HG03280 (cell line): Measurements from ENCODE around the gene LY6G6F.
A peak's percentile ranks its signal among the peaks of the same experiment; 100 is the strongest.

Experiments used
- ATAC-seq: cut with Tn5 transposase; IDR thresholded peaks from one replicate; pipeline ENCODE4 v1.9.1; 2021; ENCODE audit warnings: mild to moderate bottlenecking, moderate library complexity; ENCODE audit not compliant: unreplicated experiment

LY6G6F gene

DNA sequence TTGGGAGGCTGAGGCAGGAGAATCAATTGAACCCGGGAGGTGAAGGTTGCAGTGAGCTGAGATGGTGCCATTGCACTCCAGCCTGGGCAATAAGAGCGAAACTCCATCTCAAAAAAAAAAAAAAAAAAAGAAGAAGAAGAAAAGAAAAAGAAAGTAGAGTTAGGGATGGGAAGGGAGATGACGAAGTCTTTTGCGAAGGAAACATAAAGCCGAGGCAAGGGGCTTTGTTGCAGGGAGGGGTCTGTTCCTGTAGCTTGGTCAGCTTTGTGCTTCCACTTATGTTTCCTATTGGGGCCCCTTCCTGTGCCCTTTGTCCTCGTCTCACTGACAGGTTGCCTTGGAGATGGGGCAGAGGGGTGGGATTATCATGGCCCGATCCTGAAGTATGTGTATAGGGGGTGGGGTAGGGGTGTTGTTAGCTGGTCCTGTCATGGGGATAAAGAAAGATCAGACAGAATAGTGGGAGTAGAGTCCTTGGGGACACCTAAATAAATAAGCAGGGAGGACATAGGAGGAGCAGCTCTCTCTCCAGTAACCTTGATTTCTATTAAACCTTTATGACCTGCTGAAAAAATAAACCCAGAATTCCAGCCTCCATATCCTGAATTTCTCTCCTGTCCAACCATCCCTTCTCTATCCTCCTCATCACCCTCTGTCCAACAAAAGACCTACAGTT lies 30.8 kb downstream of the LY6G6F start:
- no peak for ATAC-seq

DNA sequence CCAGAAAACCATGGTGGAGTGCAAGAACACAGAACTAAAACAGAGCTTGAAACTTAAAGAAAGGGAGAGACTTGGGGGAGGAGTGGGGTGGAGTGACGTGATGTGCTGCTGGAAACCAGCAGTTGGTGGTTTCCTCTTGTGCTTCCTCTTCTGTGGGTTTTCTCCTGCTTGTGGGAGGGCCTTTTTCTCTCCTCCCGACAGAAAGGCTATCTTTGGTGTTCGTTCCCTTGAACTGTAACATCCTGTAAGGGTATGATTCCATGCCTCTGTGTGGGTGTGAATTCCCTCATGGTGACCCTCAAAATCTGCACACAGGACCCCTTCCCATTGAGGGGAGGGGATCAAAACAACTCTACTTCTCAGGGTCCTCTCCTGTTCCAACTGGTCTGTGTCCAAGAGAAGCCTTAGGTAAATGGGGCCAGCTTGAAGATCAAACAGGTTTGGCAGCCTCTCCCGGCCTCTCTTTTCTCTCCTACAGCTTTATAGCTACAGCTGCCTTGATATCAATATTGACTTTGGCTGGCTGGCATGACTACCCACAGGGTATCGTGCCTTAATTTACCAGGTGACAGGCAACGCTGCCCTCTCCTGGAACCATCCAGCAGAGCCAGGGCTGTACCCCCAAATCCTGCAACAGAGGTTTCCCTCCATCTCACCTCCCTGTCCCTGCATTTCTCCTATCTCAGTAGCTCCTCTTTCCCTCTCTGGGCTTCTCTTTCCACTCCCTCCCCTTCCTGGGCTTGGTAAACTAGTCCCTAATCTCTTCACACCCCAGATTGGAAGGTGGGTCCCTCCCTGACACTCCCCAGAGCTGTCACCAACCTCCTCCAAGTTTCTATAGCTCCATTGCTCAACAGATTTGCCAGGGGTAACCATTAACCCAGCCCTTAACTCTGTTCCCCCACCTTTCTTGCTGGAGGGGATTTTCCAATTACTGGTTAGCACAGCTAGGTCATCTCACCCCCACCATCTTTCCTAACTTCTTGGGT lies 31.6 kb downstream of the LY6G6F start:
- ATAC-seq = no peak

DNA sequence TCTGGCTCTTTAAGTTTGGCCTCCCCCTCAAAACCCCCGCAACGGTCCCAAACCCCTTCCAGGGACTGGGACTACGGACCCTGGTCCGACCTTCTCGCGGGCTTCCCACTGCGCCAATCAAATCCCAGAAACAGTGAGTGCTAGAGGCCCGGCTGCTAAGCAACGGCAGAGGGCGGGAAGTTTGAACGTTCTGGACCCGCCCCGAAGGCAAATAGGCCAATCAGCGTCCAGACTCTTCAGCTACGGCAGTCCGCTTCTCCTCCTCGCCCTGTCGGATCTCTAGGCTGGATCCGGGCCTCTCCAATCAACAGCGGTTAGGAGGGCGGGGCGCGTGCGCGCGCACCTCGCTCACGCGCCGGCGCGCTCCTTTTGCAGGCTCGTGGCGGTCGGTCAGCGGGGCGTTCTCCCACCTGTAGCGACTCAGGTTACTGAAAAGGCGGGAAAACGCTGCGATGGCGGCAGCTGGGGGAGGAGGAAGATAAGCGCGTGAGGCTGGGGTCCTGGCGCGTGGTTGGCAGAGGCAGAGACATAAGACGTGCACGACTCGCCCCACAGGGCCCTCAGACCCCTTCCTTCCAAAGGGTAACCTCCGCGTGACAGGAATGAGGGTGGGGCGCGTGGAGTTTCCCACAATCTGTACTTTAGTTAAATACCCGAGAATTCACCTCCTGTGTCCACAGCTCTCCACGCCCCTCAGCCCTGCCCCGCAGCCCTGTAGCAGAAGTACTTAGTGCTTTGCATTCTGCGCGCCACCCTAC lies 33.2 kb downstream of the LY6G6F start, which contains the start of gene MSH5:
MSH5 (plus strand) TSS at position 367 of the 758 bp plus-strand sequence. CDS start 462 bp downstream, outside the sequence.
- ATAC-seq = peak; percentile 83

DNA sequence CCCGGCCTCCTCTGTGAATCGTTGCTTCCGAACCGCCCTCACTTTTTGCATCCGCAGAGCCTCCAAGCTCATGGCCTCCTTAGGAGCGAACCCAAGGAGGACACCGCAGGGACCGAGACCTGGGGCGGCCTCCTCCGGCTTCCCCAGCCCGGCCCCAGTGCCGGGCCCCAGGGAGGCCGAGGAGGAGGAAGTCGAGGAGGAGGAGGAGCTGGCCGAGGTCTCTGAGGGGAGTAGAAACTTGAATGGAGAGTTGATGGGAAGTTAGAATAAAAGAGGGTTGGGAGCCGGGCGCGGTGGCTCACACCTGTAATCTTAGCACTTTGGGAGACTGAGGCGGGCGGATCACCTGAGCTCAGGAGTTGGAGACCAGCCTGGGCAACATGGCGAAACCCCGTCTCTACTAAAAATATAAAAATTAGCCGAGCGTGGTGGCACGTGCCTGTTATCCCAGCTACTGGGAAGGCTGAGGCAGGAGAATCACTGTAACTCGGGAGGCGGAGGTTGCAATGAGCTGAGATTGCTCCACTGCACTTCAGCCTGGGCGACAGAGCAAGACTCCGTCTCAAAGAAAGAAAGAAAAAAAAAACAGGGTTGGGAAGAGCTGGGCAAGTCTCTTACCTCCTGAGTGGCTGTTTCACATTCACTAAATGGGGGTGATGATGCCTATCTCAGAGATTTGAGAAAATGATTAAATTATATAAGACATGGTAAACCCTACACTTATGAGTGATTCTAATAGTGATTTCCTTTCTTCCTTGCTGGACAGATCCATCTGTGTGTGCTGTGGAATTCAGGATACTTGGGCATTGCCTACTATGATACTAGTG lies 33.9 kb downstream of the LY6G6F start:
- no peak for ATAC-seq

DNA sequence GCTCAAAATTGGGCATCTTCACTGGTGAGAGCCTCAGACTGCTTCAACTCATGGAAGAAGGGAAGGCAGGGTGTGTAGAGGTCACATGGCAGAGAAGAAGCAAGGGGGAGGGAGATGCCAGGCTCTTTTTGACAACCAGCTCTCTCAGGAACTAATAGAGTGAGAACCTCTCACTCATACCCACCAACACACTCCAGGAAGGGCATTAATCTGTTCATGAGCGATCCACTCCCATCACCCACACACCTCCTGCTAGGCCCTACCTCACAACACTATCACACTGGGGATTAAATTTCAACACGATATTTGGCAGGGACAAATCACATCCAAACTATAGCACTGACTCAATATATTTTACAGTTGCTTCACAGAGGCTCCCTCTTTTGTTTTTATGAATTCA lies 35.1 kb downstream of the LY6G6F start:
- no peak for ATAC-seq

DNA sequence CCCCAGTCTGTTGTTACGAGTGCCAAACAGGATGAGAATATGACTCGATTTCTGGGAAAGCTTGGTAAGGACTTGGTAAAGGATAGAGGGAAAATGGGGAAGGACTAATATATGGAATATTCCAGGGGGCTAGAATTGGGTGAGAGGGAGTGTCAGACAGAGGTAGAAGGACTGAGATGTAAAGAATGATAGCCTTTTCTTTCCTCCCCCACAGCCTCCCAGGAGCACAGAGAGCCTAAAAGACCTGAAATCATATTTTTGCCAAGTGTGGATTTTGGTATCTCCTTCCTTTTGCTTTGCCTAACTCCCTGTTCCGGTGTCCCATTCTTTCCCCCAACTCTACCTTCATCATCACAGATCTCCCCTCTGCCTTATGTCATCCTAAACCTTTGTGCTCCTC lies 36.2 kb downstream of the LY6G6F start:
- ATAC-seq = no peak

DNA sequence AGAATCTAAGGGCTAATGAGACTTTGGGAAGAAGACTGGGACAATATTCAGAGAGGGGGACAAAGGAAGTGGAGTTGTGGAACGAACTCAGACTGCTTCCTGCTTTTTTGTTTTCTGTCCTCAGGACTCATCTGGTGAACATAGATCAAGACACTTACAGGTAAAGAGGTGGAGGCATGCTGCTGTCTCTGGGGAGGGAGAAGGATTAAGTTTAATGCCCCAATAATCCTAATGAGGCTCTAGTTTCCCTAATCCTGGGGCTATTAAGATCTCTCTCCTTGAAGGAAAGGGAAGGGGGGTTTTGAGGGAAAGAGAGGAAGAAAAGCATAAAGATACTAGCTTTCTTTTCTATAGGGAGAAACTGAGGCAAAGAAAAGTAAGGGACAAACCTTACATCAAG lies 37.8 kb downstream of the LY6G6F start:
- ATAC-seq = no peak

DNA sequence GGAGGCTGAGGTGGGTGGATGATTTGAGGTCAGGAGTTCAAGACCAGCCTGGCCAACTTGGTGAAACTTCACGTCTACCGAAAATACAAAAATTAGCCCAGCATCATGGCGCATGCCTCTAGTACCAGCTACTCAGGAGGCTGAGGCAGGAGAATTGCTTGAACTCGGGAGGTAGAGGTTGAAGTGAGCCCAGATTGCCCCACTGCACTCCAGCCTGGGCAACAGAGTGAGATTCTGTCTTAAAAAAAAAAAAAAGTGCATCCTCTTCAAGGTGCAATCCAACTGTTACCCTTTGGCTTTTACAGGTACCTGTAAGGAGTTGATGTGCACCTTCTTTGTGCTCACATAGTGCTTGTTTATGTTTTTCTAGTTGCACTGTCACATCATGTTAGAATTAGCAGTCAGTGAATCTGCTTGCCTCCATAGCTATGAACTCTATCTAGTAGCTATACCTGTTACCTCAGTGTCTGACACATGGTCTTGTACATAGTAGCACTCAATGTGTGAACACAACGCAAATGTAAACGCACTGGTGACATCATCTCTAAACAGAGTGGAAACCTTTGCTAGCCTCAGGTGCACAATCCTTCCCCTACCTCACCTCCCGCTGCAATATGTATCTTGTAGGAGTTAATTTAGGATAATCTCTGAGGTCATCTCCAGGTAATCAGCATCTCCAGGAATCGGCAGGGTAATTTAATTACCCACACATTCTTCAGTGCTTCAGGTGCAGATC lies 42.8 kb downstream of the LY6G6F start:
- no peak for ATAC-seq

DNA sequence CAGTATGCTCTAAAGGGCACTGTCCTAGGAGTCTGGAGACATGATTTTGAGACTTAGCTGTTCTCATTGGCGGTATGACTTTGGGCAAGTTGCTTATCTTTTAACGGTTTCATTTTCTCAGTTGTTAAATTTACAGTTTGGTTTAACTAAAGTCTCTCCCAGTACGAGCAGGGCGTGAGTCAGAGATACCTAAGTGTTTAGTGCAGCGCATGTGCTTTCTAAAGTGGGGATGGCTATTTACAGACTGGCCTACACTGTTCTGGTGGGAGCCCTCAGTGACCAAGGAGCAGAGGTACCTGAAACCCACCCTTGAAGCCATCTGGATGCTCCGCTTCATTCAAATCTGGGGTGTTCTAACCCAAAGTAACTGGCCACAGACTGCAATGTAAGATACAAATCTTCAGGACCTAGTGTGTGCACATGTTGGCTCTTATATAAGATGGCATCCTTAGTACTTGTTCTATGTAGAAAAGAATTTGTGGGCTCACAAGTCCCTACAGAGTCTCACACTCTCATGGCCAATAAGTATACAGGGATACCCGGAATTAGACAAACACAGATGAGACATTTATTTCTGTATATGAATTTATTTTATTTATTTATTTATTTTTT lies 43.9 kb downstream of the LY6G6F start:
- no peak for ATAC-seq

DNA sequence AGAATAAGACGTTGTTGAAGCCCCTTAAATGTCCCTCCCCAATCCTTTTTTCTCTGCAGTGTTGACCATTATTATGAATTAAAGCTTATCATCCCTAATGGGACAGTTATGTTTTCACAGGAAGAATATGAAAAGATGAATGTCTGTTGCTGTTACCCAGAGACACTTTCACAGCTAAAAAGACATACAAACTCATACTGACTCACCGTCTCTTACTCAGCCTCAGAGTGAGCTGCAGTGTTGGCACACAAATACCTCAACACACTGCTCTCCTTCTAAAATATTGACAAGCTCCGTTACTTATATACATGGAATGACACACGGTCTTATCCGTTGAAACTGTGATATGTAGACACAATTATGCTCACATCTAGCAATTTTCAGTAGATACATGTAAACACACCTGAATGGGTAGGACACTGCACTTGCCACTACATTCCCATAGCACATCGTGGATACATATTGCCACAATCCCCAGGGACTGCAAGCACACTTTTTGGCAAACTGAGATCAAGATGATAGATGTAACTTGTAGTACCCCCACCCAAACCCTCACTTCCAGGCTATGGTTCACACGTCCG lies 46.2 kb downstream of the LY6G6F start:
- no peak for ATAC-seq

DNA sequence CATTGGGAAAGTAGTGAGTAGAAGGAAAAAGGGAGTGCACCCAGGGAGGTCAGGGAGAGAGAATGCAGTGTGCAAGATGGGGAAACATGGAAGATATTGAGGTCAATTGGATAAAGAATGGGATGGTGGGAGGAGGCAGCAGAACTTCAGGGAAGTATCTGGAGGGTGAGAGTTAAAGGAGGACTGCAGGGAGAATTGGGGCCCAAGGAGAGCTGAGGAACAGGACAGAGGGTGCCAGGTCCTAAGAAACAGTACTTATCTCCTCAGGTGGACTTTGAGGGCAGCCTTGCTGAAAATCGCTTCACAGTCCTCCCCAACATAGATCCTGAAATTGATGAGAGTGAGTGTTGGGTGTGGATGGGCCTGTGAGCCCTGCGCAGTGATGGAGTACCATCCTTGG lies 51.6 kb downstream of the LY6G6F start:
- ATAC-seq = no peak
